SH-SY5Y (cell line): Measurements from ENCODE around the gene LRRIQ1.

Experiments
- GATA2 ChIP-seq: IDR thresholded peaks from 2 replicates; pipeline ENCODE4 v1.6.1; 2011; ENCODE audit warnings: mild to moderate bottlenecking, low read depth, low read length
- GATA3 ChIP-seq: IDR thresholded peaks from 2 replicates; pipeline ENCODE4 v1.6.1; 2011; ENCODE audit warnings: low read depth, mild to moderate bottlenecking, low read length, moderate library complexity

DNA sequence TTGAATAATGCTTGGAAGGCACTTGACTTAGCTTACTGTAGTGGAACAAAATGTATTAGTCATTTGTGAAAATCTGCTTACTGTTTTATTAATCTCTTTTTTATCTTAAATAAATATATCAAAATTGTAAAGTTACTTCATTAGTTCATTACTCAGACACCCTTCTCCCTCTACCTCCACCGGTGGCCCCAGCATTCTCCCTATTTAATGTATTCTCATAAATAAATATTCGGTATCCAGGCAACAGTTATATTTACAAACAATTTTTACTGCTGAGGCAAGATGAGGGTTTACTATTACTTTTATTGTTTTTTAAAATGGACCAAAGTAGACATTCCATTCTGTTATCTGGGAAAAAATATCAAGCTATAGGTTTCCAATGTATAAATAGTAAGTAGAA lies 224.3 kb downstream of the LRRIQ1 start:
- TF ChIP-seq GATA2: no peak
- no peak for TF ChIP-seq GATA3
